HepG2 (cell line): ENCODE data around the gene ESR2. TPM values are rescaled to one million over a fixed set of nuclear protein-coding genes. Genes with fewer than 3 reads are reported as not detected.

Experiments used
- BORCS8-MEF2B ChIP-seq: sonication (generic); formaldehyde crosslinking; IDR thresholded peaks from 2 replicates; pipeline ENCODE4 v1.8.0; 2022; ENCODE audit warnings: mild to moderate bottlenecking, missing genetic modification reagents
- EHMT2 ChIP-seq: fragments of 200-600 bp; sonication (generic); IDR thresholded peaks from 2 replicates; pipeline ENCODE4 v1.7.0; 2017; ENCODE audit warnings: antibody characterized with exemption, low read depth, low read length, borderline replicate concordance
- HOXA3 ChIP-seq: sonication (generic); formaldehyde crosslinking; IDR thresholded peaks from 2 replicates; pipeline ENCODE4 v1.5.0; 2020; ENCODE audit warnings: missing genetic modification reagents
- KAT8 ChIP-seq: IDR thresholded peaks from 2 replicates; pipeline ENCODE4 v1.6.1; 2016; ENCODE audit warnings: missing genetic modification reagents, missing compliant biosample characterization
- KMT2B ChIP-seq: IDR thresholded peaks from 2 replicates; pipeline ENCODE4 v1.6.1; 2016; ENCODE audit warnings: missing genetic modification reagents, missing compliant biosample characterization
- MLLT10 ChIP-seq: sonication (generic); formaldehyde crosslinking; IDR thresholded peaks from 2 replicates; pipeline ENCODE4 v1.4.0; 2020; ENCODE audit warnings: missing genetic modification reagents
- NFYC ChIP-seq: IDR thresholded peaks from 2 replicates; pipeline ENCODE4 v1.6.1; 2016; ENCODE audit warnings: missing genetic modification reagents, missing compliant biosample characterization
- NR2F6 ChIP-seq, 2 experiments: IDR thresholded peaks; 2 replicates each; pipeline ENCODE4 v1.6.1; 2016; ENCODE audit warnings: antibody characterized with exemption in 1 of 2, mild to moderate bottlenecking in 1 of 2
- NRL ChIP-seq: sonication (generic); formaldehyde crosslinking; IDR thresholded peaks from 2 replicates; pipeline ENCODE4 v1.5.0; 2020; ENCODE audit warnings: missing genetic modification reagents, mild to moderate bottlenecking, moderate library complexity, borderline replicate concordance
- RAD51 ChIP-seq: fragments of 450-650 bp; IDR thresholded peaks from 2 replicates; pipeline ENCODE4 v1.6.1; 2016; ENCODE audit warnings: borderline replicate concordance
- RNF219 ChIP-seq: sonication (generic); formaldehyde crosslinking; IDR thresholded peaks from 2 replicates; pipeline ENCODE4 v1.5.0; 2020; ENCODE audit warnings: mild to moderate bottlenecking, missing genetic modification reagents
- TERF1 ChIP-seq: sonication (generic); formaldehyde crosslinking; IDR thresholded peaks from 2 replicates; pipeline ENCODE4 v1.8.0; 2022; ENCODE audit warnings: mild to moderate bottlenecking, missing genetic modification reagents, moderate library complexity
- ZFY ChIP-seq: sonication (generic); formaldehyde crosslinking; IDR thresholded peaks from 2 replicates; pipeline ENCODE4 v1.4.0; 2020; ENCODE audit warnings: missing genetic modification reagents
- ZNF274 ChIP-seq: sonication (generic); formaldehyde crosslinking; IDR thresholded peaks from 2 replicates; pipeline ENCODE4 v1.5.1; 2020; ENCODE audit warnings: mild to moderate bottlenecking, missing genetic modification reagents
- ZNF44 ChIP-seq: sonication (generic); formaldehyde crosslinking; IDR thresholded peaks from 2 replicates; pipeline ENCODE4 v1.5.1; 2020; ENCODE audit warnings: mild to moderate bottlenecking, missing genetic modification reagents
- ZNF547 ChIP-seq: sonication (generic); formaldehyde crosslinking; IDR thresholded peaks from 2 replicates; pipeline ENCODE4 v1.5.1; 2020; ENCODE audit warnings: mild to moderate bottlenecking, missing genetic modification reagents
- ZNF660 ChIP-seq: sonication (generic); formaldehyde crosslinking; IDR thresholded peaks from 2 replicates; pipeline ENCODE4 v1.5.1; 2020; ENCODE audit warnings: mild to moderate bottlenecking, low read depth, missing genetic modification reagents, borderline replicate concordance
- ZNF761 ChIP-seq: sonication (generic); formaldehyde crosslinking; conservative IDR thresholded peaks from 2 replicates; pipeline ENCODE4 v1.4.0; 2020; ENCODE audit warnings: mild to moderate bottlenecking, missing genetic modification reagents
- ZNF784 ChIP-seq: sonication (generic); formaldehyde crosslinking; IDR thresholded peaks from 2 replicates; pipeline ENCODE4 v1.5.1; 2020; ENCODE audit warnings: missing genetic modification reagents, mild to moderate bottlenecking, borderline replicate concordance
- ZNF883 ChIP-seq: sonication (generic); formaldehyde crosslinking; IDR thresholded peaks from 2 replicates; pipeline ENCODE4 v1.5.1; 2020; ENCODE audit warnings: mild to moderate bottlenecking, missing genetic modification reagents; ENCODE audit errors: not compliant biosample characterization
- ZNF891 ChIP-seq: sonication (generic); formaldehyde crosslinking; IDR thresholded peaks from 2 replicates; pipeline ENCODE4 v1.5.0; 2020; ENCODE audit warnings: mild to moderate bottlenecking, missing genetic modification reagents
- ZUFSP ChIP-seq: sonication (generic); formaldehyde crosslinking; IDR thresholded peaks from 2 replicates; pipeline ENCODE4 v1.9.0; 2021; ENCODE audit warnings: missing genetic modification reagents, mild to moderate bottlenecking, borderline replicate concordance
- polyA plus RNA-seq, 8 experiments: library from polyadenylated mRNA; depleted of rRNA in 3 of 8; stranded (reverse) in 7 of 8; unstranded in 1 of 8; fragments of >200 nt; fragmentation: Illumina TruSeq in 4 of 8; extraction: Trizol in 4 of 8; gene quantifications; 2 replicates each; pipeline versions ENCODE4 v1.2.1 to v1.2.3, GENCODE V29; 2011 to 2016; ENCODE audit warnings: low read depth in 4 of 8, missing spikeins in 1 of 8, mixed read lengths in 1 of 8; ENCODE audit not compliant: insufficient read depth in 1 of 8
- total RNA-seq, 5 experiments: library from RNA; depleted of rRNA; stranded (reverse); fragments of >200 nt; fragmentation: Illumina TruSeq; extraction: Trizol; gene quantifications; 2 replicates each; pipeline ENCODE4 v1.2.3, GENCODE V29; 2016; ENCODE audit warnings: low read depth in 1 of 5
- TF ChIP-seq, protein P1 (sequence below): sonication (generic); formaldehyde crosslinking; IDR thresholded peaks from 2 replicates; pipeline ENCODE4 v1.5.1; 2020; ENCODE audit warnings: mild to moderate bottlenecking, missing genetic modification reagents, borderline replicate concordance

ESR2 gene
- total and polyA plus RNA-seq, 2 of the 13 experiments (the other 11 are each of a cell fraction or from before 2014, with no cell fraction given): 0.01 to 0.04 TPM

GRCh38 chr14:64337888-64338615 is 43.9 kb upstream of the ESR2 start (continued):
- TF ChIP-seq NR2F6 (IDR thresholded peaks at IDR 0.05) (no peak), NR2F6 (CRISPR knock-in tag; IDR thresholded peaks at IDR 0.05) (no peak), RAD51 (no peak), ZNF891 (CRISPR knock-in tag) (peak; percentile 49; the same call in 1 of the 2 replicates), RNF219 (CRISPR knock-in tag) (0 out of 2 replicates have a peak, but pooled peaks have one; percentile 1), KMT2B (CRISPR knock-in tag) (peak; percentile 32; the same call in 1 of the 2 replicates), ZNF44 (peak; percentile 74; the same call in 1 of the 2 replicates), ZFY (CRISPR knock-in tag) (peak; percentile 47), NFYC (CRISPR knock-in tag) (no peak), EHMT2 (no peak), ZNF274 (CRISPR knock-in tag) (0 out of 2 replicates have a peak, but pooled peaks have one; percentile 51), ZNF761 (CRISPR knock-in tag) (no peak), ZNF883 (CRISPR knock-in tag) (peak; percentile 34), ZUFSP (CRISPR knock-in tag) (no peak), KAT8 (CRISPR knock-in tag) (0 out of 2 replicates have a peak, but pooled peaks have one; percentile 21), MLLT10 (CRISPR knock-in tag) (no peak), TERF1 (no peak), ZNF547 (CRISPR knock-in tag) (peak; percentile 60), BORCS8-MEF2B (no peak), HOXA3 (CRISPR knock-in tag) (0 out of 2 replicates have a peak, but pooled peaks have one; percentile 26), ZNF660 (CRISPR knock-in tag) (no peak), NRL (CRISPR knock-in tag) (no peak), ZNF784 (CRISPR knock-in tag) (no peak)
- TF ChIP-seq, protein P1, sequence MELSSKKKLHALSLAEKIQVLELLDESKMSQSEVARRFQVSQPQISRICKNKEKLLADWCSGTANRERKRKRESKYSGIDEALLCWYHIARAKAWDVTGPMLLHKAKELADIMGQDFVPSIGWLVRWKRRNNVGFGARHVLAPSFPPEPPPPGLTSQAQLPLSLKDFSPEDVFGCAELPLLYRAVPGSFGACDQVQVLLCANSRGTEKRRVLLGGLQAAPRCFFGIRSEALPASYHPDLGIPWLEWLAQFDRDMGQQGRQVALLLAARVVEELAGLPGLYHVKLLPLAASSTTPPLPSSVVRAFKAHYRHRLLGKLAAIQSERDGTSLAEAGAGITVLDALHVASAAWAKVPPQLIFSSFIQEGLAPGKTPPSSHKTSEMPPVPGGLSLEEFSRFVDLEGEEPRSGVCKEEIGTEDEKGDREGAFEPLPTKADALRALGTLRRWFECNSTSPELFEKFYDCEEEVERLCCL (CRISPR knock-in tag): no peak
